ENCODE measurements around the gene SNX19. TPM values are rescaled to one million over a fixed set of nuclear protein-coding genes. Genes with fewer than 3 reads are reported as not detected.

Gene SNX19
- total RNA-seq, 1 donor from 2014 or later: 60.4 TPM

DNA sequence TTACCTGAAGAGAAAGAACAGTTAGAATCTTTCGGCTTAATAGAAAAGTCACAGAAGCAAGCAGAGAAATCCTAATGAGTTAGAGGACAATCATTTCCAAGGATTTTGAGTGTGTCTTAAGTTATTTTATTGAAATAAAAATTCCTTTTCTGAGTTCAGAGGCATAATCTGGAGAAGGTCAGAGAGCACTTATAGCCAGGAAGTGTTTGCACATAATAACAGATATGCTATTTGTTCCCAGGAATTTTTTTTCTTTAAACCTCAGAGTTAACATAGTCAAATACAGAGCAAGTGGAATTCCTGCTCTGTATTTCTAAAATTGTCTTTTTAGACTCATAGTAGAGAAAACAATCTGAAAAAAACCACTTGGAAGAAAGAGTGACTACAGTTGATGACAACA is 74.3 kb downstream of the SNX19 start:
- TF ChIP-seq, protein P1, sequence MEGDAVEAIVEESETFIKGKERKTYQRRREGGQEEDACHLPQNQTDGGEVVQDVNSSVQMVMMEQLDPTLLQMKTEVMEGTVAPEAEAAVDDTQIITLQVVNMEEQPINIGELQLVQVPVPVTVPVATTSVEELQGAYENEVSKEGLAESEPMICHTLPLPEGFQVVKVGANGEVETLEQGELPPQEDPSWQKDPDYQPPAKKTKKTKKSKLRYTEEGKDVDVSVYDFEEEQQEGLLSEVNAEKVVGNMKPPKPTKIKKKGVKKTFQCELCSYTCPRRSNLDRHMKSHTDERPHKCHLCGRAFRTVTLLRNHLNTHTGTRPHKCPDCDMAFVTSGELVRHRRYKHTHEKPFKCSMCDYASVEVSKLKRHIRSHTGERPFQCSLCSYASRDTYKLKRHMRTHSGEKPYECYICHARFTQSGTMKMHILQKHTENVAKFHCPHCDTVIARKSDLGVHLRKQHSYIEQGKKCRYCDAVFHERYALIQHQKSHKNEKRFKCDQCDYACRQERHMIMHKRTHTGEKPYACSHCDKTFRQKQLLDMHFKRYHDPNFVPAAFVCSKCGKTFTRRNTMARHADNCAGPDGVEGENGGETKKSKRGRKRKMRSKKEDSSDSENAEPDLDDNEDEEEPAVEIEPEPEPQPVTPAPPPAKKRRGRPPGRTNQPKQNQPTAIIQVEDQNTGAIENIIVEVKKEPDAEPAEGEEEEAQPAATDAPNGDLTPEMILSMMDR (IDR thresholded peaks at IDR 0.05): no peak
- no peak for DNase-seq
- ChIA-PET CTCF (no interaction called here), POLR2A (no interaction called here)
- no peaks in the 10 kb centered on the region for H3K36me3 Mint-ChIP-seq (ENCODE audit: low read depth)
- H3K4me3 Mint-ChIP-seq: no peak overlapping the region
- H3K27ac Mint-ChIP-seq: no peak overlapping the region
- intact Hi-C loops (cut with micrococcal nuclease): no loop called here
- ATAC-seq (ENCODE audit: low read depth): no peak
- peaks cover 33% of the 10 kb centered on the region for H3K27me3 Mint-ChIP-seq
- peaks cover 11% of the 10 kb centered on the region for H3K9me3 Mint-ChIP-seq
- H3K4me1 Mint-ChIP-seq: no peaks in the 10 kb centered on the region

DNA sequence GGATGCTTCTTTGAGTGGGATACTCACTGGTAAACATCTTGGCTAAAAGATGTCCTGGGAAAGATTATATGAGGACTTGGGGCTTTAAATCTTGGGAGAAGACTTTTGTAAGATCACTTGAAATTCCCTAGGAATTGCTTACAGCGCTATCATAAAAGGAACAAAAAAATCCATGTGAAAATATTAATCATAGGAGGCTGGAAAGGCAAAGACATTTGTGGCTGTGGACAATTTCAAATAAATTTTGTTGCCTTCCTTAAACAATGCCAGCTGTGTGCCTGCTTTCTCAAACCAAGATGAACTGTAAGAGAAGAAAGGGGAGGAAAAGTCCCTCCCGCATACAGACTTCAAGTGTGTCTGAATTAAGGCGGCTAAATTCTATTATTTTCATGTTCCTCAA is 75.6 kb downstream of the SNX19 start:
- intact Hi-C loops (cut with micrococcal nuclease): no loop called here
- Mint-ChIP-seq H3K27me3 (peaks cover 35% of the 10 kb centered on the region), H3K36me3 (ENCODE audit: low read depth) (no peaks in the 10 kb centered on the region), H3K4me1 (no peaks in the 10 kb centered on the region), H3K4me3 (no peak overlapping the region), H3K27ac (no peak overlapping the region), H3K9me3 (peaks cover 17% of the 10 kb centered on the region)
- ATAC-seq (ENCODE audit: low read depth) (no peak), DNase-seq (no peak)
- CTCF ChIA-PET: no interaction called here
- POLR2A ChIA-PET: no interaction called here
- TF ChIP-seq, protein P1 (IDR thresholded peaks at IDR 0.05): no peak

DNA sequence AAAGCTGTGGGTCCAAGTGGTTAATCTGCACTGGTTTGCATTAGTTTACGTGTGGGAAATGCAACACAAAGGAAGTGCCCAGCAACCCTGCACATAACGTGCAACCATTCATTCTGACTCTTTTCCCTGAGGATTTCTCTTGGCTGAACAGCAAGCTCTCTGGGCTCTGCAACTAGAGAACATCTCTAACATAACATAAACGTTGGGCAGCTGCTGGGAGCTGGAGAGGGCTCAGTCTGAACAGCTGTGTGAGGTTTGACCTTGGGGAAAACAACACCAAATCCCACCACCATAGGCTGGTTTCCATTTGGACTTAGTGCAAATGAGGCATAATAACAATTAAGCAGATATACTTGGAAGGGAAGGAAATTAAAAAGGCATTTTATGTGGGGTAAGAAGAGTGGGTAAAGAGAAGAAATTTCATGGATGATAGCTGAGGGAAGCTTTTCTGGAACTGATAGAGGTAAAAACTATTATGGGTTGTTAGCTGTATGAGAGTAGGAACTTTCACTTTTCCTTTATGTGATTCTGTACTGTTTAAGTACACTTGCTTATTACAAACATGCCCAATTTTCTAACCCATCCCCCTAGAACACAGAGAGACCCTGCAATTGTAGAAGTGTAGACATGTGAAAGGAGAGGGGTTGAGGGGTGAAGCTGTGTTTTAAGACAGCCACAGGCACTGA is 76.2 kb downstream of the SNX19 start:
- H3K27ac Mint-ChIP-seq: no peak overlapping the region
- intact Hi-C loops (cut with micrococcal nuclease): no loop called here
- TF ChIP-seq, protein P1 (IDR thresholded peaks at IDR 0.05): no peak
- peaks cover 37% of the 10 kb centered on the region for H3K27me3 Mint-ChIP-seq
- DNase-seq: no peak
- ChIA-PET CTCF (no interaction called here), POLR2A (no interaction called here)
- no peaks in the 10 kb centered on the region for H3K36me3 Mint-ChIP-seq (ENCODE audit: low read depth)
- no peaks in the 10 kb centered on the region for H3K4me1 Mint-ChIP-seq
- H3K4me3 Mint-ChIP-seq: no peak overlapping the region
- ATAC-seq (ENCODE audit: low read depth): no peak
- H3K9me3 Mint-ChIP-seq: peaks cover 17% of the 10 kb centered on the region

DNA sequence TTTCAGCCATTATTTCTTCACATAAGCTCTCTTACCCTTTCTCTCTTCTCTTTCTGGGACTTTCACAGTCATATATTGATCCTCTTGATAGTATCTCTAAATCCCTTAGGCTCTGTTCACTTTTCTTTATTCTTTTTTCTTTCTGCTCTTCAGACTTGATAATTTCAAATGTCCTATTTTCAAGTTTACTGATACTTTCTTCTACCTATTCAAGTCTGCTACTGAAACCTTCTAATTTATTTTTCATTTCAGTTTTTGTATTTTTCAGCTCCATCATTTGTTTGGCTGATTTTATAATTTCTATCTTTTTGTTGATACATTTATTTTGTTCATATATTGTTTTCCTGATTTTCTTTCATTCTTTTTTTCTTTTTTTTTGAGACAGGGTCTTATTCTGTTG is 79.1 kb downstream of the SNX19 start:
- ChIA-PET CTCF (no interaction called here), POLR2A (no interaction called here)
- intact Hi-C loops (cut with micrococcal nuclease): no loop called here
- H3K4me3 Mint-ChIP-seq: no peak overlapping the region
- H3K27me3 Mint-ChIP-seq: peaks cover 28% of the 10 kb centered on the region
- ATAC-seq (ENCODE audit: low read depth) (no peak), DNase-seq (no peak)
- no peaks in the 10 kb centered on the region for H3K4me1 Mint-ChIP-seq
- H3K36me3 Mint-ChIP-seq (ENCODE audit: low read depth): no peaks in the 10 kb centered on the region
- no peak overlapping the region for H3K27ac Mint-ChIP-seq
- TF ChIP-seq, protein P1 (IDR thresholded peaks at IDR 0.05): no peak
- H3K9me3 Mint-ChIP-seq: peaks cover 17% of the 10 kb centered on the region

DNA sequence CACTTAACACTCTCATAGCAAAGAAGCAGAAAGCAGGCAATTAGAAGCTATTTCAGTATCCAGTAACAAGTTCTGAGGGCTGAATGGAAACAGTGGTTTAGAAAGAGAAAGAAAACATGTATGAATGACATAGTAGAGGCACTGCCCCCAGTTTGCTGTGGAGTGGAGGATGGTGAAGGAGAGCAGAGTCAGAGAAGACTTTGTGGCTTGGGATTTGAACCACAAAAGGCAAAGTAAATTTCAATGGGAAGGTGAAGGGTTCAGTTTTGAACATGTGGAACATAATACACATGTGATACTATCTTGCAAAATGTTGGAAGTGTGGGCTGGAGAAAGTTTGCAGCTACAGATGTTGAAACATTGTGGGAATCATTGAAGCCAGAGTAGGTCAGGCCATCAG is 81.4 kb downstream of the SNX19 start:
- Mint-ChIP-seq H3K4me1 (no peaks in the 10 kb centered on the region), H3K27ac (no peak overlapping the region), H3K4me3 (no peak overlapping the region), H3K36me3 (ENCODE audit: low read depth) (no peaks in the 10 kb centered on the region), H3K27me3 (peaks cover 19% of the 10 kb centered on the region), H3K9me3 (peaks cover 17% of the 10 kb centered on the region)
- DNase-seq: no peak
- intact Hi-C loops (cut with micrococcal nuclease): no loop called here
- POLR2A ChIA-PET: no interaction called here
- TF ChIP-seq, protein P1 (IDR thresholded peaks at IDR 0.05): no peak
- no peak for ATAC-seq (ENCODE audit: low read depth)
- CTCF ChIA-PET: no interaction called here
